Epidermal melanocyte (primary cell): ENCODE results near the gene GRAMD1A.
A peak's percentile ranks its signal among the peaks of the same experiment; 100 is the strongest.
"Not testable (repeated sequence)": the region's sequence is repeated elsewhere in the genome, so short reads cannot be mapped to it uniquely, and the experiment has no call there.

ENCODE experiments used
- DNase-seq: peaks from one replicate; pipeline ENCODE4 v3.0.0; 2011; ENCODE audit warnings: low spot score; ENCODE audit not compliant: insufficient read length

GRAMD1A gene

DNA sequence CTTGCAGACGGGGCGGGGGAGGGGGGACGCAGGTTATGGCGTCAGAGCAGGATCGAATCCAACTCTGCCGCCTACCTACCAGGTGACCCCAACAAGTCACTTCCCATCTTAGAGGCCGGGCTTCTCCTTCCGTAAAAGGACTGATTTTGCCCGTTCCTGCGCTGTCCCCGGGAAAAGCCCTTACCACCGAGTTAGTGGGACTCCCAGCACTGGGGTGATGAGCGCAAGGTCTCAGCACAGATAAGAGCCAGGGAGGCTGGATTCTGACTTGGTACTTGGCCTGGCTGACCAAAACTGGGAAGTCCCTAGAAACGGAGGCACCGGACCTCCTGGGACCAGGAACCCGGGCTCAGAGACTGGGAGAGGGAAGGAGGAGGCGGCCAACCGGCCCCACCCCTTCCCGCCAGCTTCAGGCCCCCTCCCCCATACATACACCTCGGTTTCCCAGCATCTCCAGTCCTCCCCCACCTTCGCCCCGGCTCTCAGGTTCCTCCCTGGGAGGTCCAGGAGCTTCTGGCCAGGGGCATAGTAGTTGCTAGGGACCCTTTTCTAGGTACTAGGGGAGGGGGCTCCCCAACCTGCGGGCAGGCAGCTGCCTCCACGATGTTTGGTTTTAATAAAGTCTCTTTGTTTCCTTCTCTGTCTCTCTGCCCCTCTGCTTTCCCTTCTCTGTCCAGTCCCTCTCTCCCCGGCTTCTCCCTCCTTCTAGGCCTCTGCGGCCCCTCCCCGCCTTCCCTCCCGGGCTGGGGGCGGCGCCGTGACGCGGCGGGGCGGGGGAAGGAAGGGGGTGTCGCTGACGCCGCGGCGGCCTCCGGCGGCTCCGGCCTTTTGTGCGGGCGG is at the start of gene GRAMD1A:
GRAMD1A (plus strand) TSS at position 826 of the 840 bp plus-strand sequence. CDS start 156 bp downstream, outside the sequence.
- DNase-seq: peak; percentile 97

DNA sequence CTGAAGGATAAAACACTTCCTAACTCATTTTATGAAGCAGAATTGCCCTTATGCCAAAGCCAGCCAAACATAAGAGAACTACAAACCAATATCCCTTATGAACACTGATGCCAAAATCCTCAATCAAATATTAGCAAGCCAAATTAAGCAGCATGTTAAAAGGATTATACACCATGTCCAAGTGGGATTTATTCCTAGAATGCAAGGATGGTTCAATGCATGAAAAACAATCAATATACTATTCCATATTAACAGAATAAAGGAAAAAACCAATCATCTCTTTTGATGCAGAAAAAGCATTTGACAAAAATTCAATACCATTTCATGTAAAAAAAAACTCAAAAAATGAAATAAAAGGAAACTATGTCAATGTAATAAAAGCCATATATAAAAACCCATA is 47.0 kb upstream of the GRAMD1A start:
- DNase-seq: no peak

DNA sequence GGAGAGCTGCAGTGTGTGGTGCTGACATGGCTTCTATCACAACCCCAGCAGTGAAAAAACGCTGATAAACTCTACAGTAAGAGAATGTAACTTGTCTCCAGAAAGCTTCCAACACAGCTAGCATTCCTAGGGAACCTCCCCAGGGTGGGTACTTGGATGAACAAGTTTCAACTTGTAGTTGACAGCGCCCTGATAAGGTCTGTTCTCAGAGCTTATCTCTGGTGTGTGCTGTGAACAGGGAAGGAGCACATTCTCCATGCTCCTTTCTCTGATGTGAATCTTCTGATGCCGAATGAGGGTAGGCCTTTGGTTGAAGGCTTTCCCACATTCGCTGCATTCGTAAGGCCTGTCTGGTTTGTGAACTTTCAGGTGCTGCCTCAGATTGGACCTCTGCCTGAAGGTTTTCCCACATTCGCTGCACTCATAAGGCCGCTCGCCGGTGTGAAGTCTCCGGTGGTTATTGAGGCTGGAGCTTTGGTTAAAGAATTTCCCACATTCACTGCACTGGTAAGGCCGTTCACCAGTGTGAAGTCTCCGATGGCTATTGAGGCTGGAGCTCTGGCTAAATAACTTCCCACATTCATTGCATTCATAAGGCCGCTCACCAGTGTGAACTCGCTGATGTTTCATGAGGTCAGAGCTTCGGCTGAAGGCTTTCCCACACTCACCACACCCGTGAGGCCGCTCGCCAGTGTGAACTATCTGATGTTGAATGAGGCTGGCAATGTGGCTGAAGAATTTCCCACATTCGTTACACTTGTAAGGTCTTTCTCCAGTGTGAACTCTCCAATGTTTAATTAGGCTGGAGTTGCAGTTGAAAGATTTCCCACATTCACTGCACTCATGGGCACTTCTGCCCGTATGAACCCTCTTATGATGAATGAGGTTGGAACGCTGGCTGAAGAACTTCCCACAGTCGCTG is 42.0 kb upstream of the GRAMD1A start:
- DNase-seq: no peak

DNA sequence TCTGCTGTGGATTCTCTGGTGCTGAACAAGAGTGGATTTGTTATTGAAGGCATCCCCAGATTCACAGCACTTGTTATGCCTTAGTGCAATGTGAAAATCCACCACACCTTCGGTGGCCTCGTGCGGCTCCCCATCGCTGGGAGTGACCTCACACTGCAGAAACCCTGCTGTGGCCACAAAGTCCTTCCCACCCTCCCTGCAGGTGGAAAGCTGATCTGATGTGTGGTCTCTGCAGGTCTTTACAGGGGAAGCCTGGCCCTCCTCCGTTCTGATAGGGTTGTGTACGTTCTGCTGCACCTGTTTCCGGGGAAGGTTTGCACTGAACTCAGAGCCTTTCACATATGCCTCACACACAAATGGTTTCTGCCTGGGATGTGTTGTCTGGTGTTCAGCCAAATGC is 41.1 kb upstream of the GRAMD1A start:
- no peak for DNase-seq

DNA sequence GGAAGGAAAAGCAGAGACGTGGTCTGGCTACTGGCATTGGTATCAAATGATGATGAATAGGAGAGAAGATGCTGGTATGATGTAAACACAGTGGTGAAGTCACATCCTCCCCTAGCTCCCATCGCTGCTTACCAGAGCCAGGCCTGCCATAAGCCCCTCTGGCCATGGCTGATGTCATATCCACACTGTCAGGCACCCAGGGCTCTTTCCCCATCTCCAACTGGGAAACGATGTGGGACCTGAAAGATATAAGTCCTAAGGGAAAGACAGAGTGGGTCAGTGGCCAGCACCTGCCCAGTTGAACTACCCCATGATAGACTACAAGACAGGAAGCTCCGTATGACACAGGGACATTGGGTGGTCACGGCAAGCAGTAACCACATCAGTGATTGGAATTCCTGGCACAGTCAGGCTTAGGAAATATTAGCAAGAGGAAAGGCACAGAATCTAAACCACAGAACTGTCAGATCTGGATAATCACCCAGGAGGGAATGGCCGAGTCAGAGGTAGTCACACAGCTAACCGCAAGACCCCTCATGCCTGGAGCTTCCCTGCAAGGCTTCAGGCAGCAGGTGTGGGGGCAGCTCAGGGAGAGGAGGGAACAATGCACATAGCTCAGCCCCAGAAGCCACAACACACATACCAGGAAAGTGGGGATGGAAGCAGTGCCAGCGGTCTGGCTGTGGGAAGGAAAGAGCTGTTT is 39.9 kb upstream of the GRAMD1A start:
- no peak for DNase-seq

DNA sequence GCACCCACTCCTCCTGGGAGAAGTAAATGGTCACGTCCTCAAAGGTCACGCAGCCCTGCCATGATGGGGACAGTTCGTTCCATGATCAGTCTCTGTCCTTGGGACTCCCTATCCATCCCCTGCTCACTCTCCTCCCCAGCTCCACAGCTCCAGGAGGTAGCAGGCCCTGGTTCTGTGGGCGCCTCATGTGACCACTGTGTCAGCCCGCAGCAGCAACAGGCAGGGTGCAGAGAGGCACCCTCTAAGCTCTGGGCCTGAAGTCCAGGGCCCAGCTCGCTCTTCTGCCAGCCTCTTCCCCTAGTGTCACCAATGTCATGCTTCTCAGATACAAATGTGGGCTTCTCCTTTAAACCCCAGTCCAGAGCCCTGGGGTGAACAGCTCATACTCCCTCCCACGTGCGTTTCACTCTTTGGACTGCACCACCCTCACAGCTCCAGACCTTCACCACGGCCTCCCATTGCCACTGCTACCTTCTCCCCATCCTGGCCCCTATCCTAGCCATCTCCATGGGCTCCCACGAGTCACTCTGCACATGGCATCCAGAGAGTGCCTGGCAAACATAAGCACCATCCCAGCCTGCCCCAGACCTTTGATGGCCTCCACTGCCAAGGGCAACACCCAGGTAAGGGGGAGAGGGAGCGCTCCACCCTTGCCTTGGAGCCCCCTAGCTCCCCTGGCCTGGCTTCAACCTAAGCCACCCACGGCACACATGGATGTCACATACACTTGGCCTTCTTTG is 39.0 kb upstream of the GRAMD1A start:
- DNase-seq: no peak

DNA sequence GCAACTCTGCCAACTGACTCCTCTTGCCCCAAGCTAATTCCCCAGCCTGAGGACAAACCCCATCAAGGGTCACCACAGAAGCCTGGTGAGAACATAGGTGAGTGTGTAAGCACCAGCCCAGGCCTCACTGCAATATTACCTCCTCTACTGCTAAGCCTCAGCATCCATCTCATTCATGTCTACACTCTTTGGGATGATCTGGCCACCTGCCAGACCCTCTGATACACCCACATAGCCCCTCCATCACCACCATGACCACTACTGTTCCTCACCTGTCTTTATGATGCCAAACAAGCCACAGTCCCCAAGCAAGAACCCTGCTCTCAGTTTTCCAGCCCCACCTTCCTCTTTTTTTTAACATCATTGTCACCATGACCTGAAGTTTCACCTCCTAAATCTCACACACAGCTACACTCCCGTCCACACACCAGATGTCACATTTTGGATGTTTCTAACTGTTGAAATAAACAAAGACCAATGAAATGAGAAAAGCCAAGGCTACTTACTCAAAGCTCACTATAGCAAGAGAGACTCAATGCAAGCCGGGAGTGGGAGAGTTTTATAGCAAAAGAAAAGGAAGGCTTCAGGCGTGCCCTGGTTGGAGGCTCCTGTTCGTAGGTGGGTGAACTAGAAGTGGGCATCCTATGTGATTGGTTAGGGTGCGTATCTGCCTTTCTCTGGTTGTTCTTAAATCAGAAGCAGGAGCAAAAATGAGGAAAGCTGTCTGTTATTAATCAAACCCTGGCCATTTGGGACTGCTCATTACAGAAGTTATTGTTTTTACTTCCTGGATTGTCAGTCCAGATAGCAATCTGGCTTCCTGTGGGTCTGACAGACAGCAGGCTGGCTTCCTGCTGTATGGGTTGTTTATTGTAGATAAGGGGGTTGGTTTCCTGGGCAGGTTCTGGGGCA is 38.1 kb upstream of the GRAMD1A start:
- DNase-seq: no peak

DNA sequence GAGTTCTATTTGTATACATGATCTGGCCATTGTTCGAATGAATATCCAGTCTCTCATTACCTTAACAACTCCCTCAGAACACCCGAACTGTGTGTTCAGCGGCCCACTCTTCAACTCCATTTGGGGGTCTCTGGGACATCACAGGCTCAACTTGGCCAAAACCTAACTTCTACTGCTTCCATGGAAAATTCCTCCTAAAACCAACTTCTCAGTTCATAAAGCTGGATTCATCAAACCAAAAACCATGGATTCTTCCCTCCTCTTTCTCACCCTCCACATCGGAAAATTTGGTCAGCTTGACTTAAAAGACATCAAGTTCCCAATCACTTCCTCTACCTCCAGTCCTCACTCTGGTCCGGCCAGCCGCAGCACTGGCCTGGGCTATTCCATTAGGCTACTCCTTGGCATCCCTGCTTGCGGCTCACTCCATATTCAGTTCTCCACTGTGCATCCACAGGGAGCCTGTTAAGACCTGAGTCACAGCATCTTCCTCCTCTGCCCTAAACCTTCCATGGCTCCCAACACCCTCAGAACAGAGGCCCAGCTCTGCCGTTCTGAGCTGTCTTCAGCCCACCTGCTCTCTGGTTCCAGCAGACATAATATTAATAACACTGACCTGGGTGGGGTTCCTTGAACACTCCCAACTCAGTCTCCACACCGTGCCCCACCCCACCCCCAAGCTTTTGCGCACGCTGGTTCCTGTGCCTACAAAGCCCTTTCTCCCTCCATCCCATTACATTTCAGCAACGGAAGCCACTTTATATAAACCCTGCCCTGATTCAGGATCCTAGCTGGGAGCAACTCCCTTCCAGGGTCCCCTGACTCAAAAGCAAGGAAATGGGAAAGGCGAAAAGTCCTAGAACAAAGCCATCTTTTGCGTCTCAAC is 37.2 kb upstream of the GRAMD1A start:
- DNase-seq: no peak

DNA sequence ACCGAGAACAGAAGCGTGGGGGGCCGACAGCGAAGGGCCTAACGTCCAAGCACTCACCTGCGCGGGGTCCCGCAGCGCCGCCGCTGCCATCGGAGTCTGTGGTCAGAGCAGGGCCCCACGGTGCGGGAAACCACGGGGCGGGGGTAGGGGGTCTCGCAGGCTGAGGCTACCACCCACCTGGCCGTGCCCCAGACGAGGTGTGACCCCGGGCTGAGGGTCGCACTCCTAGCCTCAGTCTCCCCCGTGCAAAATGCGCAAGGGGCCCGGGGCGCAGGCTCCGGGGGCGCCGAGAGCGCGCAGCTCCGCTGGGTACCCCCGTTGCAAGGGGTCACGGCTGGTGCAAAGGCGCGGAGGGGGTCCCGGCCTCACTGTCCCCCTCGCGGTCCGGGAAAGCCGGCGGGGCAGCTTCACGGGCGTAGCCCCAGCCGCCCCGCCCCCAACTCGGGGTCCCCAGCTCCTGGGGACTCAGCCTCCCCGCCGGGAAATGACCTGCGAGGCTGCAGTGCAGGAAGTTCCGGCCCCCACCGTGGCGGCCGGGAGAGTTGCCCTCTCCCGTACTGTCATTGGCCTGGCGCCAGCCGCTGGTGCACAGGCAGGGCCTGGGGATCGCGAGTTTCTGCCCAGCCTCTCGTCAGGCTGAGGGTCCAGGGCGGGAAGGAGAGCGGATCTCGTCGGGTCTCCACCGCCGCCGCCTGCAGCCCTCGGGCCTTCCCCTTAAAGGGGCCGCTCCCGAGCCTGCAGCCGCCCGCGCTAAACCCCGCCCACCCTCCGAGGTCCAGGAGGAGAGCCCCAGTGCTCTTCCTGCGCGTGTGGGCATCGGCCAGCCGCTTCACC is 36.3 kb upstream of the GRAMD1A start, which contains the start of gene ZNF792:
ZNF792 (minus strand) TSS at position 657 of the 834 bp plus-strand sequence; CDS start at position 90, 567 bp downstream.
- DNase-seq: peak; percentile 59

DNA sequence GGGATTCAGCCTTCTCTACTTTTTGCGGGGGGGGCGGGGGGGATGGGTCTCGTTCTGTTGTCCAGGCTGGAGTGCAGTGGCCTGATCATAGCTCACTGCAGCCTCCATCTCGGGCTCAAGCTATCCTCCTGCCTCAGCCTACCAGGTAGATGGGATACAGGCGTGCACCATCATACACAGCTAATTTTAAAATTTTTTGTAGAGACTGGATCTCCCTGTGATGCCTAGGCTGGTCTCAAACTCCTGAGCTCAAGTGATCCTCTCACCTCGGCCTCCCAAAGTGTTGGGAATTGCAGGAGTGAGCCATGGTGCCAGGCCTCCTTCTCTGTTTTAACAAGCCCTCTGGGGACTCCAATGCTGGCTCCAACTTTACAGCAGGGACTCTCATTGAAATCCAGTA is 35.5 kb upstream of the GRAMD1A start:
- DNase-seq: no peak

DNA sequence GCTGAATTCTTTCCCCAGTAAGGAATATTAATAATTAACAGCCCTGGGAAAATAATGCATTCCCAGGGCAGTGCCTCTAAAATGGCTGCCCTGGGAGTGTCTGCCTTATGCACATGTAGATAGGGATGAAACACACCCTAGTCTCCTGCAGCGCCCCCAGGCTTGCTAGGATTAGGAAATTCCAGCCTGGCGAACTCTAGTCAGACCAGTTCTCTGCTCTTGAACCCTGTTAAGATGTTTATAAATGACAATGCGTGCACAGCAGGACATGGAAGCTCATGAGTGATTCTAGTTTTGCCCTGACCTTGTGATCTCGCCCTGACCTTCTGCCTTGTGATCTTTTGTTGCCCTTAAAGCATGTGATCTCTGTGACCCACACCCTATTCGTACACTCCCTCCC is 34.6 kb upstream of the GRAMD1A start:
- DNase-seq: not testable (repeated sequence)

DNA sequence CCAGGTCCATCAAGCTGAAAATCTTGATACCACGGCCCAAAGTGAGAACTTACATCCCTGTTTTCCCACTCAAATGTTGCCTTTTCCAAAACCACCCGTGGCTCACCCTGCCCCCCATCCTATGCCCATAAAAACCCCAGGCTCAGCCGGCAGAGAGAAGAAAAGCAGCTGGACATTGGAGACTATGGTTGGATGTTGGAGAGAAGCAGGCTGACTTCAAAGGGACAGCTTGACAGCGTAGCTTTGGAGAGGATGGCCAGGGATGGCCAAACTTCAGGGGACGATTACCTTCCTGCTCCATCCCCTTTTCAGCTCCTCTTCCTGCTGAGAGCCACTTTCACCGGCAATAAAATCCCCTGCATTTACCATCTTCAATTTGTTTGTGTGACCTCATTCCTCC is 32.6 kb upstream of the GRAMD1A start:
- DNase-seq: no peak

DNA sequence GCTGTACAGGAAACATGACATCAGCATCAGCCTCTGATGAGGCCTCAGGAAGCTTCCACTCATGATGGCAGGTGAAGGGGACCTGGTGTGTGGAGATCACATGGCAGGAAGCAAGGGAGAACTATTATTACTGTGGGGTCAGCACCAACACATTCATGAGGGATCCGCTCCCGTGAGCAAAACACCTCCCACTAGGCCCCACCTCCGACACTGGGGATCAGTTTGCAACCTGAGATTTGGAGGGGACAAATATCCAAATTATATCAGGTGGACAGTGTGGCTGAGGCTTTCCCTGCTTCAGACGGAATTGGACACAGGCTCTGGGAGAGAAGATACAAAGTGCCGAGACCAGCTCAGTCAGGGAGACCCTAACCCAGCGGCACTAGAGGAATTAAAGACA is 30.4 kb upstream of the GRAMD1A start:
- DNase-seq: no peak

DNA sequence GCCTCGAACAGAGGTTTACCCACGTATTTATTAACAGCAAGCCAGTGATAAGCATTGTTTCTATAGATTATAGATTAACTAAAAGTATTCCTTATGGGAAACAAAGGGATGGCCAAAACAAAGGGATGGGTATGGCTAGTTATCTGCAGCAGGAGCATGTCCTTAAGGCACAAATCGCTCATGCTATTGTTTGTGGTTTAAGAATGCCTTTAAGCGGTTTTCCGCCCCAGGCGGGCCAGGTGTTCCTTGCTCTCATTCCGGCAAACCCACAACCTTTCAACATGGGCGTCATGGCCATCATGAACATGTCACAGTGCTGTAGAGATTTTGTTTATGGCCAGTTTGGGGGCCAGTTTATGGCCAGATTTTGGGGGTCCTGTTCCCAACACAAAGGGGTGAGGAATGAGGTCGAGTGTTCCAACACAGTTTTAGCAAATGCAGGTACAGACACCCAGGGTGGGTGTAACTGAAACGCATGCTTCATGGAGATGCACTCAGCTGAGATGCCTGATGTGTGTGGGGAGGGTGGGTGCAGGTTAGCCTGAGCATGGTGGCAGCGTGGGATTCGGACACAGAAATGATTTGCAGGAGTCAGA is 29.8 kb upstream of the GRAMD1A start:
- DNase-seq: not testable (repeated sequence)

DNA sequence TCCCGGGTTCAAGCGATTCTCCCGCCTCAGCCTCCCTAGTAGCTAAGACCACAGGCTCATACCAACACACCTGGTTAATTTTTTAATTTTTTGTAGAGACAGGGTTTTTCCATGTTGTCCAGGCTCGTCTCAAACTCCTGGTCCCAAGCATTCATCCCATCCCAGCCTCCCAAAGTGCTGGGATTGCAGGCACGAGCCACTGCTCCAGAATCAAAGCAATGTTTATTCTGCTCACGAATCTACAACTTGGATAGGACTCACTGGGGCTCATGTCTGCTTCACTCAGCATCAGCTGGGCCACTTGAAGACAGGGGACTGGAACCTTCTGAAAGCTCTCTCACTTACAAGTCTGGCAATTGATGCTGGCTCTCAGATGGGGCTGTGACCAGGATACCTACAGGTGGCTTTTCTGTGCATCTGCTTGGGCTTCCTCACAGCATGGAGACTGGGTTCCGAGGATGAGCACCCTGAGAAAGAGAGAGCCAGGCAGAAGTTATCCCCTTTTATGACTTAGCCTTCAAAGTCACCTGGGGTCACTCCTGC is 27.9 kb upstream of the GRAMD1A start:
- no peak for DNase-seq

DNA sequence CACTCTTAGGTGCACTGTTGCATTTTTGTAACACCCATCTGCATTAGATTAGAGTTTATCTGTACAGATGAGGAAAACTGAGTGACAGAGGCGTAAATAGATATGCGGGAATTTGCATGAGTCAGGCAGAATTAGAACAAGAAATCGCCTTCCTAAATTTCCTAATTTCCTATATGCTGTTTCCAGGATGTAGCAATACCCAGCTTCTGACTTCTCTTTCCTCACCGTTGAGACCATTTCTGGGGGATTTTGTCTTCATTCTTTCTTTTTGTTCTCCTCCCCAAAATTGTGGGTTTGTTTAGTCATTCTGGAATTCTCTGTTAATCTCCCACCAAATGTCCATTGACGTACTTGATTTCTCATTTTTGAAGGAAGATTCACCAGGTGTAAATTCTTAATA is 25.5 kb upstream of the GRAMD1A start:
- no peak for DNase-seq

DNA sequence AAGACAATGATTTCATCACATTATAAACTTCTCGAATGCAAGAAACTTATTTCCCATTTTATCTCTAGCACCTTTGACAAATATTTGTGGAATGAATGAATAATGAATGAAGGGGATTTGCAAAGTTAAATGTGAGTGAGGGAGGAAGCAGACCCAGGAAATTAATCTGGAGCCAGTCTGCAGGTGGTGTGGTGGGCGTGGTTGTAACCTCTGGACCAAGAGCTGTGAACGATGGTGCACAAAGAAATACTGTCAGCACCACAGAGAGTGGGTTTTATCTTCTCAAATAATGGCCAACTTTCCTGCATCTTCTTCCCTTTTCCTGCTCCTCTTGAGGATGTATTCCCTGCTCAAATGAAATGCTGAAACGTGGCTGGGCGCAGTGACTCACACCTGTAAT is 25.1 kb upstream of the GRAMD1A start:
- DNase-seq: no peak
